ENCODE measurements around the gene KIAA2012. TPM values are rescaled to one million over a fixed set of nuclear protein-coding genes. Genes with fewer than 3 reads are reported as not detected.

Gene KIAA2012
- total RNA-seq, 1 experiment from 2014 or later, result not detected

- CTCF ChIA-PET, result no interaction called here
- Histone ChIP-seq H3K27ac (ENCODE audit: low read depth, low read length, poor library complexity, severe bottlenecking) (no peak overlapping the region), H3K9me3 (ENCODE audit: low read depth, low read length, poor library complexity, severe bottlenecking) (no peaks in the 10 kb centered on the region), H3K27me3 (replicated peaks; ENCODE audit: insufficient read depth, low read depth, low read length, poor library complexity) (no peaks in the 10 kb centered on the region), H3K4me1 (ENCODE audit: insufficient read depth, low read length, poor library complexity, severe bottlenecking) (peaks cover 14% of the 10 kb centered on the region), H3K36me3 (ENCODE audit: insufficient read depth, low read length, poor library complexity, severe bottlenecking) (no peaks in the 10 kb centered on the region), H3K4me3 (ENCODE audit: low read depth, low read length, poor library complexity, severe bottlenecking) (no peak overlapping the region)
- DNase-seq (ENCODE audit: low spot score), result no peak
- TF ChIP-seq CTCF (conservative IDR thresholded peaks at IDR 0.05; ENCODE audit: low read depth, low read length) (no peak), EZH2 (IDR thresholded peaks at IDR 0.05; ENCODE audit: borderline replicate concordance, low read depth, low read length, poor library complexity, severe bottlenecking) (no peak)
- intact Hi-C loops (cut with micrococcal nuclease; ENCODE audit: unreplicated experiment), result no loop called here
- no TSS peak for BruUV-seq (replicated peaks)
- POLR2A ChIA-PET (ENCODE audit: low non-redundant PET), result no interaction called here
Observed at GRCh38 chr2:202136526-202136925, 63.5 kb downstream of the KIAA2012 start.

GRCh38 chr2:202140522-202141252 lies 67.6 kb downstream of the KIAA2012 start:
- peaks cover 16% of the 10 kb centered on the region for H3K4me1 ChIP-seq (ENCODE audit: insufficient read depth, low read length, poor library complexity, severe bottlenecking)
- peak; percentile 40 for DNase-seq (ENCODE audit: low spot score)
- TF ChIP-seq CTCF (conservative IDR thresholded peaks at IDR 0.05; ENCODE audit: low read depth, low read length), result no peak
- TF ChIP-seq EZH2 (IDR thresholded peaks at IDR 0.05; ENCODE audit: borderline replicate concordance, low read depth, low read length, poor library complexity, severe bottlenecking), result no peak
- BruUV-seq (replicated peaks), result no TSS peak
- ChIA-PET POLR2A (ENCODE audit: low non-redundant PET) (interaction anchor here (0.6 kb wide), 1 partner anchor 107 kb away, joined by 3 read pairs; no protein-coding TSS in a partner anchor), CTCF (interaction anchor here (0.8 kb wide), 1 partner anchor 280 kb away, joined by 3 read pairs; no protein-coding TSS in a partner anchor)
- H3K27me3 ChIP-seq (replicated peaks; ENCODE audit: insufficient read depth, low read depth, low read length, poor library complexity), result no peaks in the 10 kb centered on the region
- H3K27ac ChIP-seq (ENCODE audit: low read depth, low read length, poor library complexity, severe bottlenecking), result peak overlapping the region; percentile 45
- no peak overlapping the region for H3K4me3 ChIP-seq (ENCODE audit: low read depth, low read length, poor library complexity, severe bottlenecking)
- no peaks in the 10 kb centered on the region for H3K9me3 ChIP-seq (ENCODE audit: low read depth, low read length, poor library complexity, severe bottlenecking)
- intact Hi-C loops (cut with micrococcal nuclease; ENCODE audit: unreplicated experiment), result no loop called here
- no peaks in the 10 kb centered on the region for H3K36me3 ChIP-seq (ENCODE audit: insufficient read depth, low read length, poor library complexity, severe bottlenecking)

GRCh38 chr2:202141329-202141947 lies 68.4 kb downstream of the KIAA2012 start:
- intact Hi-C loops (cut with micrococcal nuclease; ENCODE audit: unreplicated experiment), result no loop called here
- ChIA-PET CTCF (no interaction called here), POLR2A (ENCODE audit: low non-redundant PET) (interaction anchor here (0.6 kb wide), 1 partner anchor 107 kb away, joined by 3 read pairs; no protein-coding TSS in a partner anchor)
- Histone ChIP-seq H3K27ac (ENCODE audit: low read depth, low read length, poor library complexity, severe bottlenecking) (peak overlapping the region; percentile 45), H3K27me3 (replicated peaks; ENCODE audit: insufficient read depth, low read depth, low read length, poor library complexity) (no peaks in the 10 kb centered on the region), H3K9me3 (ENCODE audit: low read depth, low read length, poor library complexity, severe bottlenecking) (no peaks in the 10 kb centered on the region), H3K36me3 (ENCODE audit: insufficient read depth, low read length, poor library complexity, severe bottlenecking) (no peaks in the 10 kb centered on the region), H3K4me1 (ENCODE audit: insufficient read depth, low read length, poor library complexity, severe bottlenecking) (peaks cover 16% of the 10 kb centered on the region), H3K4me3 (ENCODE audit: low read depth, low read length, poor library complexity, severe bottlenecking) (no peak overlapping the region)
- no TSS peak for BruUV-seq (replicated peaks)
- DNase-seq (ENCODE audit: low spot score), result peak; percentile 47
- no peak for TF ChIP-seq EZH2 (IDR thresholded peaks at IDR 0.05; ENCODE audit: borderline replicate concordance, low read depth, low read length, poor library complexity, severe bottlenecking)
- no peak for TF ChIP-seq CTCF (conservative IDR thresholded peaks at IDR 0.05; ENCODE audit: low read depth, low read length)

All from A673 (cell line).